HG03135 (cell line): ENCODE results near the gene KRT80.
"Not testable (repeated sequence)": the region's sequence is repeated elsewhere in the genome, so short reads cannot be mapped to it uniquely, and the experiment has no call there.

Experiments
- ATAC-seq: cut with Tn5 transposase; IDR thresholded peaks from one replicate; pipeline ENCODE4 v1.9.1; 2021; ENCODE audit warnings: mild to moderate bottlenecking, moderate library complexity; ENCODE audit not compliant: unreplicated experiment

Gene KRT80

DNA sequence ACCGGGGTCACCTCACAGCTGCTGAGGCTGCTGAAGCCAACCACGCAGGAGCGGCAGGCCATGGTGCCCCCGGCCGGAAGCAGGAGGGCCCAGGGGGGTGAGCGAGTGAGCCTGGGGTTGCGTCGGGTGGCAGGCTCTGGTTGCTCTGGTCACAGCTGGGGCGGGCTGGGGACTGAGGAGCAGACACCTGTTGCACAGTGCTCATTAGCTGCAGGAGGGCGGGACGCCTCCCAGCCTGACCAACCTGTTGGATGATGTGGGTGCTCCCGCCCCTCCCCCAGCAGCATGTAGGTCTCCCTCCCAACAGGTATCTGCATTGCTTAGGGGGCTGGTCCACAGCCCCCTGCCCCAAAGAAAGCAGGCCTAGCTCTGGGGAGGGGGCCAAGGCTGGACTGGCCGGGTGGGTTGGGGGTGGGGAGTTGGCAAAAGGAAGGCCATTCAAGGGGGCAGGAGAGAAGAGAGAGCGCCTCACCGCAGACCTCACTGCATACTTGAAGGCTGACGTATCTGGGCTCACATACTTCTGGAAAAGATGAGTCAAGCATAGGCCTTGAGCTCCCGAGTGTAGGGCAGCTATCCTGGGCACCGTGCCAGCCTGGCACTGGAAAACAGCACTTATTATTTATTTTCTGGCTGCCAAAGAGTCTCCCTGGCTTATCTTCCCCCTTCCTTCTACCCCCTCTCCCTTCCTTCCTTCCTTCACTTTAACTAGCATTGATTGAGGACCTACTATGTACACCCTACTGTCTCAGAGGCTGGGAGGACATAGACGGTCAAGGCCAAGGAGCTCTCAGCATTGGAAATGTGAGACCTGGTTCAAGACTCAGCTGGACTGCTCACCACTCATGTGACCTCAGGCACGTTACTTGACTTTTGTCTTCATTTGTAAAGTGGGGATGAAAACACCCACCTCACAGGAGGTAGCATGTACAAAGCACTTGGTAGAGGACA is at the start of gene KRT80:
TSS of gene KRT80 (minus strand) at position 174 of the 951 bp plus-strand sequence. CDS start at position 62, 112 bp downstream.
- no peak for ATAC-seq

DNA sequence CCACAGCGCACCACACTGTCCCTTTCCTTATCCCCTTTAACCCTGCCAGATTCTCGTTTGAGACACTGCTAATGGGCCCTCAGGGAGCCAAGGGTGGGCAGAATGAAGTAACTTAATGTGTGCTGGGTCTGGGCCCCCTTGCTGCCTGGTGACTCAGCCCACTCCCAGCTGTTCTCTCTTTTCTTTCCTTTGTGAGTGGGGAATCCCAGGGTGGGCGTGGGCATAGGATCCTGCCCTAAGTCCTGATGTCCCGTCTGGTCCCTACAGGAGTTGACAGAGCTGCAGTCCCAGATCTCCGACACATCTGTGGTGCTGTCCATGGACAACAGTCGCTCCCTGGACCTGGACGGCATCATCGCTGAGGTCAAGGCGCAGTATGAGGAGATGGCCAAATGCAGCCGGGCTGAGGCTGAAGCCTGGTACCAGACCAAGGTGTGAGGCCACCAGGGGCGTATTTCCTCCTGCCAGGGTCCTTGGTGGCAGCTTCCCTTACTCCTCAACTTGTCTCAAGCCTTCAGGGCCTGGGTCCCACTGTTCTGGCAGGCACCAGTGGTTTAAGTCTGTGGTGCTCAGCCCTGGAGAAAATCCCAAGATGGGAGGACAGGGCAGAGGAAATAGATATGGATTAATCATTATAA is 49.5 kb upstream of the KRT80 start:
- ATAC-seq: no peak

DNA sequence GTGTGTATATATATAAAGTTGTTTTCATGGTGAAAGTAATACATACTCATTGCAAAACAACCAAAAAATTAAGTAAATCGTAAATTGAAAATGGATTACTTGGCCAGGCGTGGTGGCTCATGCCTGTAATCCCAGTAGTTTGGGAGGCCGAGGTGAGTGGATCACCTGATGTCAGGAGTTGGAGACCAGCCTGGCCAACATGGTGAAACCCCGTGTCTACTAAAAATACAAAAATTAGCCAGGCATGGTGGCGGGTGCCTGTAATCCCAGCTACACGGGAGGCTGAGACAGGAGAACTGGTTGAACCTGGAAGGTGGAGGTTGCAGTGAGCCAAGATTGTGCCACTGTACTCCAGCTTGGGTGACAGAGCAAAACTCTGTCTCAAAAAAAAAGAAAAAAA is 48.4 kb upstream of the KRT80 start:
- not testable (repeated sequence) for ATAC-seq

DNA sequence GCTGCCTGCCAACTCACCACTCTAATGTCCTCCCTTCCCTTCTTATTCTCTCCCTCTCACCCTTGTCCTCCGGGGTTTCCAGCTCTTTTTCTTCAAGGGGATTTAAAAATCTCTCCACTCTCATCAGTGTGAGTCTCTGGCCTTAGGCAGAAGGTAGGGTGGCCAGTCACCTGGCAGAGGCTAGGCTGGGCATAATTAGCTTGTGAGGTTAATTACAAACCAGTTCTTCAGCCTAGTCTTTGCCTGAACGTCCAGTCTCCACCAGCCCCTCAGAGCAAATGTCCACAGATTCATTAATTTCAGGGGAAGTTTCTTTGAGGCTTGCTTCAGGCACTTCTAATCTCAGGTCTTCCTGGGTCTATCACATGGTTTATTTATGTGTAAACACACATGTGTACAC is 48.0 kb upstream of the KRT80 start:
- ATAC-seq: no peak

DNA sequence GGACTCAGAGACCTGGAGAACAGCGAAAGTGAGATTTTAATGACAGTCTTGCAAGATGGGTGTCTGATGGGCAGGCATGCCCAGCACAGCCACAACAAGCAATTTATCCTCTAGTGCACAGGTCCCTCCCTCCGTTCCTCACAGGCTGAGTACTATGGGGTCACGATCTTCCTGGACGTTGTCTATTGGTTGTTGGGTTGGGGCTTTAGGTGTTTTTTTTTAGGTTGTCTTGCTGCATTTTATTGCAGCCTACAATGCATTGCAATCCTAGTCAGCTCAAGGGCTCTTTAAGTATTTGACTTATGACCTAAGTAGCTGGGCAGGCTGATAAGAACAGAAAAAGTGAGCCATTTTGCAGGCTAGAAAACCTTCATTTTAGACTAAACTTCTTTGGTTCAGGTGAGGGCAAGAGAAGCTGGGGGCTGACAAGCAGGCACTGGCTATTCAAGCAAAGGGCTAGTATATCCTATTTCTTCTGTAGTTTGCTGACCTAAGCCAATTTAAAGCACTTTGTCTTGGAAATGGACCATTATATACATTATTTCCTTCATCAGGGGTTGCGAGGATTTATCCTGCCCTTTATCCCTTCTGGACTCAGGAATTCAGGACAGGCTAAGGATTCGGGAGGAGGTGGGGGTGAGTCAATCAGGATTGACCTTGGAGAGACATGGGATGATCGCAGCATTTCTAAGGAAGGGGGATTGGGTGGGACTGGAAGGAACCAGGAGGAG is 47.3 kb upstream of the KRT80 start:
- no peak for ATAC-seq

DNA sequence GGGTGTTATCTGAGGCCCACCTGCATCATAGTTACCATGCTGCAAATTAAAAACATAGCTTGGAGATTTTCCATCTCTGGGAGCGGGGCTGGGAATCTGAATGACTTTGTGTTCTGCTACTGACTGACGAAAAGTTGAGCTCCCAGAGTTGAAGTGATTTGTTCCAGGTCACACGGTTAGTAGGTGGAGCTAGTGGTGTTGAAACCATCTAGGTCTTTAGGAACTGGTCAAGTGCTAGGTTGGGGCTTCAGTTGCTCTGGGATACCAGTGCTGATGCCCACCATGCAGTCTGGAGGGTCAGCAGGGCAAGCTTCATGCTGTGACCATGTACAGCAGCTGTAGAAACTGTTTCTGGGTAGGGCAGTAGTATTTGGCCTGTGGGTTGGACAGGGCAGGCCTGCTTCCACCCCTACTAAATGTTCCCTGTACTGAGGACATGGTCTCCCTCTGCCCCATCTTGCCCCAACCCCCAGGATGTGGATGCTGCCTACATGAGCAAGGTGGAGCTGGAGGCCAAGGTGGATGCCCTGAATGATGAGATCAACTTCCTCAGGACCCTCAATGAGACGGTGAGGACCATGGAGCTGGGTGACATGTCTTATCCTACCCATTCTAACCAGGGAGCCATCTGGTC is 46.5 kb upstream of the KRT80 start:
- ATAC-seq: no peak

DNA sequence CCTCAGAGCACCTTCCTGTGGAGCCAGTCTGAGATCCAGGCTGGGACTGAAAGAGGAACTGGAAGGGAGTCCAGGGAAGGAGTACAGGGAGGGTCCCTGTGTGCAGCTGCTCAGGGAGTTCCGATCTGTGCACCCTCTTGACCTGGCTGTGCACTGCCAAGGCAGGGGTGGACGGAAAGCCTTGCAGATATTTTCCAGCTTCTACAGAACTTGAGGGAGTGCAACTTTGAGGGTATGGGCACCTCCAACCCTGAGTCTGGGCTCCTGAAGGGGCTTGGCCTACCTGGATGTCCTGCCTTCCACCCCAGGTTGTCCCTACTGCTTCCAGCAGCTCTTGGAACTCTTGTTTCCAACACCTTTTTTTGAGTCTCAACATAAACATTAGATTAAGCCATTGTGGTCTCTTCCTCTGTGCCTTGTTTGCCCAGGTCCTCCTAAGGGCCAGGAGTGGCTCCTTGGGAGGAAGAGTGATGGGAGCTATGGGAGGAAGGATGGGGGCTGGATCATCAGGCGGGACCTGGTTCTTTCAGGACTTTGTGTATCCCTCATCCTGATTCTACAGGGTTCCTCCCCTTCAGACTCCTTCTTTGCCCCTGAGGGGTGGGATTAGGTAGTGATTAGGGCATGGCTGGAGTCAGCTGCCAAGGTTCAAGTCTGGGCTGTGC is 44.7 kb upstream of the KRT80 start:
- ATAC-seq: no peak

DNA sequence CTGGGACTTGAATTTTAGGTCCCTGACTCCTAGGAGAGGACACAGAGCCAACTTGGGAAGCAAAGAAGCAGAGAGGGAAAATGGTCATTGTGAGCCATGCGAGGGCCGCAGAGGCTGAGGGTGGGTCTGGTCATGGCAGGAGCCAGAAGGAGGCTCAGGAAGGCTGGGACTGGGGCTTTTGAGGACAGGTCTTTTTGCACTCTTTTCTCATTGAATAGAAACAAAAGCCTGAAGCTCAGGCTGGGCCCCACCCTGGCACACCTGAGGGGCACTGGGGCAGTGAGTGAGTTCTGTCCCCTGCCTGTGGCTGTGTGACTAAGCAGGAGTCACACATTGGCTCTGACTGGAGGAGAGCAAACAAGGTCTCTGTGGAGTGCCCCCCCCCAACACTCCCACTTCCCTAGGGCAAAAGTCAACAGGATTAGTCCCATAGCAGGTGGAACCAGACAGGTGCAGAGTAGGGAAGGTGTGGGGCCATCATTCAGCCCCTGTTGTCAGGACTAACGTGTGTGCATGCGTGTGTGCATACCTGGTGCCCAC is 44.1 kb upstream of the KRT80 start:
- ATAC-seq: no peak

DNA sequence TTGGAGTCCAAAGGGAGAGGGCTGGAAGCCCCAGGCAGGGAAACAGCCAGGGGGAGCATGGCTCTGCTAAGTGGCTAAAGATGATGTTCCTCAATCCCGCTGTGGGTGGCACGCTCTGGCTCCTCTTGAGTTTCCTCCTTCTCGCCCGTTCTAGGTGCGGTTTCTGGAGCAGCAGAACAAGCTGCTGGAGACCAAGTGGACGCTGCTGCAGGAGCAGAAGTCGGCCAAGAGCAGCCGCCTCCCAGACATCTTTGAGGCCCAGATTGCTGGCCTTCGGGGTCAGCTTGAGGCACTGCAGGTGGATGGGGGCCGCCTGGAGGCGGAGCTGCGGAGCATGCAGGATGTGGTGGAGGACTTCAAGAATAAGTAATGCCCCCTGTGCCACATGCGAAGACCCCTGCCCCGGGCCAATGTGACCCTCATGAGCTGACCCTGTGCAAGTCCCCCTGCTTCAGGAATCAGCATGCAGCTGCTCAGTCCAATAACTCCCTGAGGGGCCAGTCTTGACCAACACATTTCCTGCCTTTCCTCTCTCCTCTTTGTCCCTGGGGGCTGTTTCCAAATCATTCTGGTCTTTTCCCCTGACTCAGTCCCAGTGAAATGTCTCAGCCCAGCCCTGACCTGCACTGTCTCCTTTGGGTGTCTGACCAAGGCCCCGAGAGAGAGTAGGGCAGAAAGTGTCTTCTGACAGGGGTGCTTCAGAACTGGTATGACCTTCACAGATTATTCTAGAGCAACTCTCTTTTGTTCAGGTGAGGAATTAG is 43.4 kb upstream of the KRT80 start:
- ATAC-seq: no peak

DNA sequence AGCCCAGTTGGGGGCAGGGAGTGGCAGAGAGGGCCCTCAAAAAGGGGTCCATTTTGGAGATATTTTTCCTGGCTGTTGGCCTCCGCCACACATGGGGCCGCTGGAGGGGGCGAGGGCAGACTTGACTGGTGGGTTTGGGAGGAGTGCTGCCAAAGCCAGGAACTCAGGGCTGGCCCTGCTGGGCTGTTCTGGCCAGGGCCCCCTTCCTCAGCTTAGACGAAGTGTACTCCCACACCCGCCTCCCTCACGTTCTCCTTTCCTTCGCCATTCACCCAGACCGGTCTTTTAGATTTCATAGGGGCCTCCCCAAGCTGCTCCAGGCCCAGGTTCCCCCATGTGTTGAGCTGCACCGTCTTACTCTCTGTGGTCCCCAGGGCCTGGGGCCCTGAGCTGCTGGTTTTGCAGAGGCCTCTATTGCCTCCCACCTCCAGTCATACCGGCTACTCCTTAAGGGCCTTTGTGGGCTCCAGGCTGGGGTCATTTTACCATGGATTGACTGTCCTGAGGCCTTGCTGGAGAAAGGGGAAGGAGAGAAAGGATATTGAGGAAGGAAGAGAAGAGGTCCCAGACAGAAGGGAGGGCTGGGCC is 42.5 kb upstream of the KRT80 start:
- ATAC-seq: no peak

DNA sequence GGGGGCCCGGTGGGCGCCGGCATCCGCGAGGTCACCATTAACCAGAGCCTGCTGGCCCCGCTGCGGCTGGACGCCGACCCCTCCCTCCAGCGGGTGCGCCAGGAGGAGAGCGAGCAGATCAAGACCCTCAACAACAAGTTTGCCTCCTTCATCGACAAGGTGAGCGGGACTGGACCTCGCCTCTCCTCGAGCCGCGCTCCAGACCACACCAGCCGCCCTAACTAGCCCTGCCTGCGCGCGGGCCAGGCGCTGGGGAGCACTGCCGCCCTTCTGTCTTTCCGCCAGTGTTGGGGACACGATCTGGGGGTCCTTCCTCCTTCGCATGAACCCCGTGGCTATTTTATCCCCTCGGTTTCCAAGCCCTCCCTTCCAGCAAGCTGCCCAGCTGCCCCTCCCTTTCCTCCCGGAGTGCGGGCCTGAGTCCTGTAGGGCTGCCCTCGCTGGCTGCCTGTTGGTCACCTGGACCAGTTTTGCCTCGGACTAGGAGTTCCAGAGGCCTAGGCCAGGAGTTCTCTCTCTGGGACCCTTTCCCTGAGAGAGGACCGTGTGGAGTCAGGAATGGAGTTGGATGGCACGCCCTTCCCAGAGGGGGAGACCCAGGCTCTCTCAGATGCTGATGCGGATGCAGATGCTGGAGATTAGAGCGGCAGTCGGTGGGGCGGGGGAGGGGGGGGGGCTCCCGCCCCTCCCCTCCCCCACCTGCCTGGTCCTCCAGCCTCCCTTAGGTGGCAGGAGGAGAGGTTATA is 41.8 kb upstream of the KRT80 start:
- no peak for ATAC-seq

DNA sequence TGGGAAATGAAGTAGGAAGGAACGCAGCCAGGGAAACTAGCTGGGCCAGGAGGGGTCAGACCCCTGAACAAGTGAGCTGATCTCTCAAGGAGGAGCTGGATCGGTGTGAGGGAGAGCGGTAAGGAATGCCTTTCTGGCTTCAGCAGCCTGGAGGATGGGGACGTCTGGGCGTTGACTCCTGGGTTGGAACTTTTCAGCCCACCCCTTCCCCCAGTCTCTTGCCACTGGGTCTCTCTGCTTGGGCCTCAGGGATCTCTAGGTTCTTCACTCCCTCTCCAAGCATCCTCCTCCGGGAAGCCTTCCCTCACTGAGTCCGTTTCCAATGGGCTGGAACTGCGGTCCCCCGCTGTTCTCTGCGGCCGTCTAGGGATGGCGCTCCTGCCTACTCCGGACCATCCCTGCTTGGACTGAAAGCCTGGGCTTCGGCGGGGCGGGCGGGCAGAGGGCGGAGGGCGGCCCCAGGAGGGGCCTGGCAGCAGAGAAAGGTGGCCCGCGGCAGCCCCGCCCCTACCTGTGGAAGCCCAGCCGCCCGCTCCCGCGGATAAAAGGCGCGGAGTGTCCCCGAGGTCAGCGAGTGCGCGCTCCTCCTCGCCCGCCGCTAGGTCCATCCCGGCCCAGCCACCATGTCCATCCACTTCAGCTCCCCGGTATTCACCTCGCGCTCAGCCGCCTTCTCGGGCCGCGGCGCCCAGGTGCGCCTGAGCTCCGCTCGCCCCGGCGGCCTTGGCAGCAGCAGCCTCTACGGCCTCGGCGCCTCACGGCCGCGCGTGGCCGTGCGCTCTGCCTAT is 41.1 kb upstream of the KRT80 start, which contains the start of gene KRT7:
TSS of gene KRT7 (plus strand) at position 570 of the 788 bp plus-strand sequence. CDS start at position 624, 54 bp downstream.
- ATAC-seq: no peak

DNA sequence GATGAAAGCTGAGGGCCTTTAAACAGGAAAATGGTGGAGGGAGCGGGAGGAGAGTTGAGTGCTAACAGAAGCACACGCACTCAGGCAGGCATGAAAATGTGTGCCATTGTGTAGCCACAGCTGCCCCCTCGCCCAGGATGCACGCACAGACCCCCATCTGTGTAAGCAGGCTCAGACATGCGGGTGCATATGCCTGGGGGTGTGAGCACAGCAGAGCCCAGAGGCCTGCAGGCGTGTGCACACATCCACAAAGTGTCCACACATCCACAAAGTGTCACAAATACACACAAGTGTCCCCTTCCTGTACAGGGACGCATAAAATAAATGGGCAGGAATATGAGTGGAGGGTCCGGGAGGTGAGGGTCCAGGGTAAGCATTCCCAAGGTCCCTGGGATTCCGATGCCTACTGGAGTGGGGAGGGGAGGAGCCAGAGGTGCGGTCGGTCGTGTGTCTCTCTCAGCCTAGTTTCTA is 40.4 kb upstream of the KRT80 start:
- ATAC-seq: no peak

DNA sequence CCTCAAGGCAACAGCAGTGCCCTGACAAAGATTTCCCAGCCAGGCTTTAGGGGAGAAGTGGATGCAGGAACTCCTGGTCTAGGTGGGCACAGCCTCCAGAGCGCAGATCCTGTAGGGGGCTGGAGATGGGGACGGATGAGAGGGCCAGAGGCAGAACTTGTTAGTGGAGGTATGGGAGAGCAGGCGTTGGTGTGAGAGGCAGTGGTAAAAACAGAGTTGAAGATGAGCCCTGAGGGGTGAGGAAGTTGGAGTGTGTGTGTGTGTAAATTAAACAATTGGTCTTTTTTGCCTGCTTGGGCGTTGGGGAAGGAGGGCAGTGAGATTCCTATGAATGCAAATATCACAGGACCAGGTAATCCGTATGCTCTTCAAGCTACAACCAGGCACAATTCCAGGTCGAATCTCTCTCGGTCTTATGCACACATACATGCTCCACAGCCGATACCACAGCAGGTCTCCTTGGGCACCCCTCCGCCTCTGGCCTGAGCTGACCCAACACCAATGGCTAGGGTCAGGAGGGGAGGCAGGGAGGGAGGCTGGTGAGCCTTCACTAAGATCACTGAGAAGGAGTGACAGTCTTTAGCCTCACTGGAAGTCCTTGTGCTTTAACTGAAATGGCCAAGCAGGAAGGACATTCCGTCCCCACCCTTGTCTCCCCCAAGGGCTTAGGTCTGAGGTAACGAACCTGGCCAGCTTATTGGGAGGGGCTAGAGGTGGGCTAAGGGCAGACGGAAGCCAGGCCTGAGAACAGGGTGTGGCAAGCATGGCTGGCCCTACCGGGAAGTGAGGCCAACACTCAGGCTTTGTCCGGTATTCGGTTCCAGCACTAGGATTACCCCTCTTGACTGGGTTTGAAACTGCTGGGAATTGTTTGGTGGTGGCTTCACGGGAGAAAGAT is 39.7 kb upstream of the KRT80 start:
- no peak for ATAC-seq

DNA sequence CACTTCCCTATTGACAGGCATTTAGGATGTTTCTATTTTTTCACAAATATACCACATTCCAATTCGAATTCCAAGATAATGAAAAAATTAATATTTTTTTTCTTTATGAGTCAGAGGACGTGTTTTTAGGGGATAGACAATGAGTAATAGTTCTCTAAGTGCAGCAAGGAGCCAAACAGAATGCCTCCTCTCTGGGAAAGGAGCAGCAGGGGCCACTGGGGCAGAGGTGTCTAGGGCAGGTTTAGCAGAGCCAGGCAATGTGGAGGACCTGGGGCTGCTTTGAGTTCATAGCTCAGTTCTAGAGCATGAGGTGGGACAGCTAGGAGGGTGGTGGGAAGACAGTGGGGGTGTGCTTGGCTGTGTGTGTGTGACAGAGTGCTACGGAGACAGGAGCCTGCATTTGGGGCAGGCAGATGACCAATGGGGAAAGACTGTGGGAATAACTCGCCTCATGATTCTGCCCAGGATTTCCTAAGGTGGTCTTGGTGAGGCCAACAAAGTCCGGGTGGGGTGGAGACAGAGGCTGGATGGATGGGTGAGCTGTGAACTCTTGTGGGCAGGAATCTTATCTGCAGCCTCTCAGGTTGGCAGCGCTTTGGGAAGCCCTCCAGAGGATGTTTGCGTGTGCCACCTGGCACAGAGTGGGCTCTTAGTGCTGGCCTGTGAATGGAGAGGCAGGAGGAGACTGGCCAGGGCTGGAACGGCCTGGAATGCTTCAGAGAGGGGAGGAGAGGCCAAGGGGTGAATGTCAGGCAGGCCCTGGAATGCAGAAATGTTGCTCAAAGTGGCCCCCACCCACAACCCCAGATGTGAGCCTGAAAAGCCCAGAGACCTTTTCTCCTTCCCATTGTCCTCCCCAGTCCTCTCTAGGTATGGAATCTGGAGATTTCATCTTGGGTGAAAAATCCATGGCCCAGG is 38.8 kb upstream of the KRT80 start:
- ATAC-seq: no peak
